Activated naive CD4-positive, alpha-beta T cell (primary cell): ENCODE measurements around the gene TAF10.

Experiments used
- DNase-seq, 4 experiments: peaks; one replicate each; lab custom pipeline; 2025; lab: John Stamatoyannopoulos, UW

TAF10 gene

DNA sequence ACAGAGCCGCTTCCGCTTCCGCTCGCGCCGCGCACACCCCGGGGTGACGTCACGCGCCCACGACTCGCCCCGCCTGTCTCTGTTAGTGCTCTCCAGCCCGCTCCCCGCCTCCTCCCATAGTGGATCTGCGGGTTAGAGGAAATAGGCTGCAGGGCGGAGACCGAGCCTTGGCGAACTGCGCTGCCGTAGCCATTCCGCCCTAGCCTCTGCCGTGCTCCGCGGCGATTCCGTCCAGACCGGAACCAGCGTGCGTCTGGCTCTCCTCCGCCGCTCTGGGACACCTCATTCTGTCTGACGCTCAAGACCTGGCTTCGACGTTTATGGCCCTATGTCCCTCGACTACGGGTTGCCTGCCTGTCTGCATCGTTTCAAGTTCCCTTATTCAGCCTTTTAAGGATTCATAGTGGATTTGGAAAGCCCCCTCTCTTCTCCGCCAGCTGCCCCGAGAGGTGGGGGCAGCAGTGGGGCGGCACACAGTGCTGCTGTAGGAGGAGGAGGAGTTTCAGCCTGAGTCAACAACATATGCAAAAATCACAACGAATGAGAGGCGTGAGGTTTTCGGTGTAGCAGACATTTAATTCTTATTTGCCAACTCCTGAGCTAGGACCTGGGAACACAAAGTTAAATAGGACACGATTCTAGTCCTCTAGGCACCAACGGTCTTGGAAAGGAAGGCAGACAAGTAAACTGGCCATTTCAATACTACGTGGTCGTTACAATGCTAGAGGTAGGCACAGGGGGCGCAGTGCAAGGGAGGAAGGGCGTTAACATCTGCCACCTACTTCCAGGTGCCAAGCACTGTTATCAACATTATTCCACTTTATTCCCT, at the start of gene TAF10:
TSS of gene TAF10 (minus strand) at position 4 of the 829 bp plus-strand sequence. CDS start 27 bp downstream, outside the sequence.
- peak; percentile 73 to 93 (median 81) for DNase-seq

DNA sequence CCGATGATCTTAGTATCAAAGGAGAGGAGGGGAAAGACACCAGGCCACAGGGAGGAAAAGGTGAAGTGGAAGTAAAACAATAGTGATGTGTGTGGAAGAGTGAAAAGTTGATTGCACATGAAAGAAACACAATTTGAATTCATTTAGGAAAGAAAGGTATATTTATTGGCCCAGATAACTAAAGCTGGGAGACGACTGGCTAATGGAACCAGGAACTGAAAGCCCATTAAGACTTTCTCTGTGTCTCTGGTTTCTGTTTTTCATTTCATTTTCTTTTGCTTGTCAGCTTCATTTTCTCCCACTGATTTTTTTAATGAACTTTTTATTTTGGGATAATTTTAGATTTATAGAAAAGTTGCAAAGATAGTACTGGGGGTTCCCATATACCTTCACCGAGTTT, 48.7 kb upstream of the TAF10 start:
- DNase-seq, result no peak

- no peak for DNase-seq
These were observed 46.6 kb upstream of the TAF10 start for GRCh38 chr11:6658647-6659046.

DNA sequence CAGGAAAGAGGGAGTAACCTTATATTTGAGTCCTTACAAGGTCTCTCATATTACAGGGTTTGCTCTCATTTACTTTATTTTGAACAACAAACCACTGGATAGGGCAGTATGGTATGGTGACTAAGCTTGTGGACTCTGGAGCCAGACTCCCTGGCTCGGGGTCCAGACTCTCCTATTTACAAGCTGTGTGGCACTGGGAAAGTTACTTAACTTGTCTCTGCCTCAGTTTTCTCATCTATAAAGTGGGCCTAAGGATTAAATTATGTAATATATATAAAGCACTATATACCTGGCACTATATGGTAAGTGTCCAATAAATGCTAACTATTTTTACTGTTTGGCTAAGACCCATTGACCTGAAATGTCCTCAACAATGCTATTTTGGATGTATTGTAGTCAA, 45.3 kb upstream of the TAF10 start:
- no peak for DNase-seq

- DNase-seq, result no peak
These were observed 44.9 kb upstream of the TAF10 start for GRCh38 chr11:6656936-6657335.

- no peak for DNase-seq
These were observed 44.5 kb upstream of the TAF10 start for GRCh38 chr11:6656584-6656915.

- peak in 1 of 4 experiments; percentile 46 for DNase-seq
These were observed 44.0 kb upstream of the TAF10 start, which contains the start of gene DCHS1 for GRCh38 chr11:6655790-6656583. TSS of gene DCHS1 (minus strand) at chr11:6655809. CDS start at chr11:6641613, 14,196 bp downstream.

DNA sequence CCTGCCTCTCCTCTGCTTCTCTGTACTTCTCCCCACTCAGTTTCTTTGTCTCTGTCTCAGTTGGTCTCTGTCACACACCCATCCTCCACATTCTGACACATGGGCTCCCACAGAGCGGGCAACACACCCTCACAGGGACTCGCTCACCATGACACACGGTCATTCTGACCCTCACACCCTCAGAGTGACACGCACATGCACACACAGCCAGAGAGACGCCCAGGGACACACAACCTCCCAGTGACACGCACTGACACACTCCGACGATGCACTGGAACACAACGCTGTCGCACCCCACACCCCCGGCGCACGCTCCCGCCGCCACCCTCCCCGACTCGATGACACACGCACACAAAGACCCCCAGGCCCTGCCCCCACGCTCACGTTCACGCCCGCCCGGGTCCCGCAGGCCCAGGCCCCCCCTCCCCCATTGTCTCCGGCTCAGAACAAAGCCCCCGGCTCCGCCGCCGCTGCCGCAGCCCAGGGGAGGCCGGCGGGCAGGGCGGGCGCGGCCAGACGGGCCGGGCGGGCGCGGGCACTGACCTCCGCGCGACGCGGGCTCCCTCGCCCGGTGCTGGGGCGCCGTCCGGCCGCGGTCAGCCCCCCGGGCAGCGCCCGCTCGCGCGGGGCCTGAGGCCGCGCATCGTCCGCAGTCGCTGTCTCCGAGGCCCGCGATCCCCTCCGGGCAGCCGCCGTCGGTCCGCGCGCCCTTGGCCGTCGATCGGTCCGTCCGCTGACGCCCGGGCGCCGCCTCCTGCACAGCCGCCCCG, 43.2 kb upstream of the TAF10 start:
- DNase-seq, result peak in 1 of 4 experiments; percentile 18

- DNase-seq, result no peak
These were observed 42.4 kb upstream of the TAF10 start for GRCh38 chr11:6654281-6655019.

- no peak for DNase-seq
These were observed 41.6 kb upstream of the TAF10 start for GRCh38 chr11:6653656-6654055.

DNA sequence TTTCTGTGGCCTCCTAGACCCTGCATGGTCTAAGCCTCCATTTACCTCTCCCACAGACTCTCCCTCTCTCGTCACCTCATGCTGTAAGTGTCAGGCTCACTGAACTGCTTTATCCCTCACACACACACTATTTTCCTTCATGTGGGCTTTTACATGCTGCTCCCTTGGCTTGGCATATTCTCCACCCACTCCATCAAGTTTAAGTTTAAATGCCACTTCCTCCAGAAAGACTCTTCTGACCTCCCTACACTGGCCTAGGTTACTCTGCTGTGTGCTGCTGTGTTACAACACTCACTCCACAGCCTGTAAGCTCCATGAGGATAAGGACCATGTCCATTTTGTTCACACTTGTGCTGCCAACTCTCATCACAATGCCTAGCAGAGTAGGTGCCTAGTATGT, 41.1 kb upstream of the TAF10 start:
- no peak for DNase-seq

- no peak for DNase-seq
These were observed 40.2 kb upstream of the TAF10 start for GRCh38 chr11:6652182-6652581.

- DNase-seq, result no peak
These were observed 39.0 kb upstream of the TAF10 start for GRCh38 chr11:6650980-6651379.

DNA sequence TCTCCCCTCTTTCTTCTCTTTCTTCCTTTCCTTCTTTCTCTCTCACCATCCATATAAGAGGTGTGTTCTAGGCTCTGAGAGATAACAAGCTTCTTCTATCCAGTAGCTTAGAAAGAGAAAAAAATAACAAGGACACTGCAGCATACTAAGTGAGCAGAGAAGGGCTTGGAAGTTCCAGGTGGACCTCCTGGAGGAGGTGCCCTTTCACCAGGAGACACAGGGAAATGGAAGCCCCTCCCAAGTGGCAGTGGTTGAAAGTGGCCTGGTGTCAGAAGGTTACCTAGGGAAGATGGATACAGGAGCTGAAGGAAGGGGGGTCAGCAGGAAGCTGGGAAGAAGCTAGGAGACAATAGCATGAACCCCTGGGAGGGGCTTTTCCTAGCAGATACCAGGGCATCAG, 38.1 kb upstream of the TAF10 start:
- DNase-seq, result no peak

DNA sequence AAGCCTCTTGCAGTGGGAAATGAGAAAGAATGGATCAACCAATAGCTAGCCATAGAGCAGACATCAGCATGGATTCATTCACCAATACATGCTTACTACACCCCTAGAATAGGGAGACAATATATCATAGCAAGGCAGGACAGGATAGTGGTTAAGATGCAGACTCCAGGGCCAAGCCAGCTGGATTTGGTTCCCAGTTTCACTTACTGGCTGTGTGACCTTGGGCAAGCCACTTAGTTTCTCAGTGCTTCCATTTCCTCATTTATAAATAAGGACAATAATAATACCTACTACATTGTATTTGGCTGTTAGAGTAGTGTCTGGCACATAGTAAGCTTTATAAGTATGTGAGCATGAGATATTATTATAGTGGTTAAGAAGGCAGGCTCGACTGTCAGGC, 36.5 kb upstream of the TAF10 start:
- no peak for DNase-seq

DNA sequence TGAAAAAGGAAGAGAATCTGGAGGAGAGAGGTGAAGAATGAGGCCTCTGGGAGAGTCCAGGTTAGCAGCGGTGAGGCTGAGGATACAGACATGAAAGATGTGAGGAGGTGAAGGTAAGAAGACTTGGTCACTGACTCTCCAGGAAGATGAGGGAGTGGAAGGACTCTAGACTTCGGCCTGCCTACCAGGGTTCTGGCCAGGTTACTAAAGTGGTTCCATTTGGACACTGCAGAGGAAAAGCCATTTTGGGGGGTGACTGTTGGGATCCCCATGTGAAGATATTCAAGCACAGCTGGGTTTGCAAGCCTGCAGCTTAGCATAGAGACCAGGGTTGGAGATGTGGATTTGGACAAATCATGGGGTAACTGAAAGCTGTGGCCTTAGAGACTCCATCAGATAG, 35.8 kb upstream of the TAF10 start:
- DNase-seq, result no peak

- peak in 1 of 4 experiments; percentile 25 for DNase-seq
These were observed 35.1 kb upstream of the TAF10 start for GRCh38 chr11:6646918-6647679.

DNA sequence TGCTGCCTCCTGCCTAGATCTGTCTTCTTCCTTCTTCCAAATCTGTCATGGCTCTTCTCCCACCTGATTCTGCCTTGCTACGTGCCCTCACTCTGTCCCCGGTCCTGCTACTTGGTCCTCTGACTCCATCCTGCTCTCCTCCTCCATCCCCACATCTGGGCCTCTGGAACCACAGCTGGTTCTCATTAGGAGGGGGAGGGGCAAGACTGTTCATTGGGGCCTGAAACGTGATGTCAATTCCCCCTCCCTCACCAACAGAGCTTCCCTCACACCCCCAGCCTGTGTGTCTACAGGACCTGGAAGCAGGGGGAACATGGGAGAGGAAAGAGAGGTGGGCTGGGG, 34.5 kb upstream of the TAF10 start:
- no peak for DNase-seq

DNA sequence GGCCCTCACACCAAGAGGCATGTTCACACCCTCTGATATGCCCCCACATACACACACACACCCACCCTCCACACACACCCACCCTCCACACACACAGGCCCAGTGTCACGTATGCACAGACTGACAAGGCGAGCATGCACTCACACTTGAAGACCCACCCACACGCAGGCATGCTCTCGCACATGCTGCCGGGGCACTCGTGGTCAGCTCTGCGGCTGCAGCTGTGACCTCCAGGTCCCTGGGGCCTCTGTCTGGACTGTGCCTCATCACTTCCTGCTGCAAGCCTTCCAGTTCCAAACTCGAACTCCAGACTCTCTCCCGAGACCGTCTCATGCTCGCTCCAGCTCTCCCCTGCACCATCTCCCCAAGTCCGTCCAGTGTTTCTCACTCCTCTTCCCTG, 34.1 kb upstream of the TAF10 start:
- DNase-seq, result no peak

GRCh38 chr11:6642957-6643356, 30.9 kb upstream of the TAF10 start:
- DNase-seq, result no peak
